GM10847 (cell line): ENCODE data around the gene SOWAHA.

Experiments used
- POLR2A ChIP-seq: IDR thresholded peaks from 2 replicates; pipeline ENCODE4 v1.6.1; 2011; ENCODE audit not compliant: insufficient read length; ENCODE audit errors: extremely low read depth

SOWAHA gene

DNA sequence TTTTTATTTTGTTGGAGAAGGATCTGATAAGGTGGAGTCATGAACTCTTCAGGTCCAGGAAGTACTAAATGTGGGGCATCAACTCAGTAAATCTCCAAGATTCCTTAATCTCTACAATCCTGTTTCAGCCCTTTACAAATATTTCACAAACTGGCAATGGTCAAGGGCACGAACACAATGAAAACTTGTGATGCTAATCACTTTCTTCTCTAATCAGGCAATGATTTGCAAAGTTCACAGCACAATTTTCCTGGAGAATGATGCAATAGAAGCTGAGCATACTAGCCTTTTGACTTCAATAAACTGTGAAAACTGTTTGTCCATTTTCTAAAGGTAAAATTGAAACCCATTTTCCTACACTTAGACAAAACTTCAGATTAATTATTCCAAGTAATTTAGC, 36.2 kb downstream of the SOWAHA start:
- no peak for TF ChIP-seq POLR2A

DNA sequence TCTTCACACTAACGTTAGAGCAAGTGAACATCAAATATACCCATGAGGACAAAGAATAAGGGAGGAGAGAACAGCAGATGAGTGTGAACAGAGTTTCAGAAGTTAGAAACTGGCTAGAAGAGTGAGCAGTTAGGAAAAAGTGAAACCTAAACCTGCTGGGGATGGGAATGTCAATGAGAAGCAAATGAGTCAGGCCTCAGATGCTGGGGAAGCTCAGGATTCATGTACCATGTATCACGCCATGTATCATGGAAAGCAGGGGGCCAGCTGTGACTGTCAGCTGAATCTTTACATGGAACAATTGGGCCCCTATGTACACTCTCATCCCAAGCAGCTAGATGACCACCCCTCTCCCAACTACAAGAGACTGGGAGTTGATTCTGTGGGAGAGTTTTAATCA, 37.0 kb downstream of the SOWAHA start:
- TF ChIP-seq POLR2A = no peak

DNA sequence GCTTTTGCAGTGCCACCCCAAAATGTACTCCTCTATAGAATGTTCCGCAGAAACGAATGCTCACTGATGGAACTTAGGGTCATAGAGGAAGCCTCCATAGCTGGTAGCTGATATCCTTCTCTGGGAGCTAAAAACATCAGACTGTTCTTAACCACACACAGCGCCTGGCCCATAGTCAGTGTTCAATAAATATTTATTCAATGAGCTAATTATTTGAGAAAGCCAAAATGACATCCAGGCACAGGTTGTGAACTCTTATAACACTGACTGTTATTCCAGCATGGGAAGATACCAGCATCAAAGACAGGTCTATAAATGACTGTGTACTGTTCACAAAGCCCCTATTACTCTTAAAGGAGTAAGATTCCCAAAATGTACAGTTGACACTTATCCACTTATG, 40.2 kb downstream of the SOWAHA start:
- no peak for TF ChIP-seq POLR2A

DNA sequence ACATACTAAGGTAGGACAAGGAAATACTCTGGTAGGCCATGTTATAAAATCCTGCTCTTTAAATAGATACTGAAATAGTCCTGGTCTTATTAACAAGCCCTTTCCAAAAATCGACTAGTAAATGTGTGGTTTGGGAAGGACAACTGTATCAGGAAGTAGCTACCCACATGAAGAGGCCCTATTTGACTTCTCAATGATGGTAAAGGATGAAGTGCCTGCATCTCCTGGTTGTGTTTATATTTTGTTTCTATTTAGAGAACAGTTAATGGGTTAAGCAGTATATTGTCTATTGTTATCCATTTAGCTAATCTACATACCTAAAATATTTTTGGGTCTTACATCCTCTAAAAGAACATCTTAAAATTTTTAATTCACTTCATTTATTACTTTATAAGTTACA, 40.7 kb downstream of the SOWAHA start:
- no peak for TF ChIP-seq POLR2A

DNA sequence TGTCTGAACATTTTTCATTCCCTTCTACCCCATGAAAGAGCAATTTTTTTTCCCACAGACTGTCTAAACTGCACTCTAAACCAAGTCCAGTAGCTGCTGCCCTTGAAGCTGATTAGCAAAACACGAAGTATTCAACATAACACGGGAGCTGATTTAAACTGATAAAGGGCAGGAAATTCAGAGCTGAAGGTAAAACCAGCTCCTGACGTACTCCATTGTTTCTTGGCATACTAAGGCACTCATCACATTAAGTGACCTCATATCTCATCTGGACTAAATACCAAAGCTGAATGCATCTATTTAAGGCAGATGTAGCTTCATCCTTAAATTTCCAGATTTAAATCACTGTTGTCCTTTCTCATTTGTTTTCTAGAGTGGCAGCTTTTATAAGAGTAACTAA, 41.2 kb downstream of the SOWAHA start:
- no peak for TF ChIP-seq POLR2A

DNA sequence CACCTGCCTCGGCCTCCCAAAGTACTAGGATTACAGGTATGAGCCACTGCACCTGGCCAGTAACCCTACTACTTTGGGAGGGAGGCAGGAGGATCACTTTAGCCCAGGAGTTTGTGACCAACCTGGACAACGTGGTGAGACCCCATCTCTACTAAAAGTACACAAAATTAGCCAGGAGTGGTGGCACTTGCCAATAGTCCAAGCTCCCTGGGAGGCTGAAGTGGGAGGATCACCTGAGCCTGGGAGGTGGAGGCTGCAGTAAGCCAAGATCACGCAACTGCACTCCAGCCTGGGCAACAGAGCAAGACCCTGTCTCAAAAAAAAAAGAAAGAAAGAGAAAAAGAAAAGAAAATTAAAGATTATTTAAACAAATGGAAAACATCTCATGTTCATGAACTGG, 42.9 kb downstream of the SOWAHA start:
- TF ChIP-seq POLR2A = no peak

DNA sequence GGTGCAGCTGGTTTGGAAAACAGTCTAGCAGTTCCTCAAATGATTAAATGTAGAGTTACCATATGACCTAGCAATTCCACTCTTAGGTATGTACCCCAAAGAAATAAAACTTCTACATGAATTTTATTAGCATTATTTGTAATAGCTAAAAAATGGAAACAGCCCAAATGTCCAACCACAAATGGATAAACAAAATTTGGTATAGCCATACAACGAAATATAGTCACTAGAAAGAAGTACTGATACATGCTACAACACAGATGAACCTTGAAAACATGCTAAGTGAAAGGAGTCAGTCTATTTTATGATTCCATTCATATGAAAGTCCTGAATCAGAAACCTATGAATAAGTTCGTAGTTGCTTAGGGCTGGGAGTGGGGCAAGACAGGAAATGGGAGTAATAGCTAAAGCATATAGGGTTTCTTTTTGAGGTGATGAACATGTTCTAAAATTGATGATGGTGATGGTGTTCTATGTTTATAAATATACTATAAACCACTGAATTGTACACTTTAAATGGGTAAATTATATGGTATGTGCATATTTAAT, 46.9 kb downstream of the SOWAHA start:
- no peak for TF ChIP-seq POLR2A

DNA sequence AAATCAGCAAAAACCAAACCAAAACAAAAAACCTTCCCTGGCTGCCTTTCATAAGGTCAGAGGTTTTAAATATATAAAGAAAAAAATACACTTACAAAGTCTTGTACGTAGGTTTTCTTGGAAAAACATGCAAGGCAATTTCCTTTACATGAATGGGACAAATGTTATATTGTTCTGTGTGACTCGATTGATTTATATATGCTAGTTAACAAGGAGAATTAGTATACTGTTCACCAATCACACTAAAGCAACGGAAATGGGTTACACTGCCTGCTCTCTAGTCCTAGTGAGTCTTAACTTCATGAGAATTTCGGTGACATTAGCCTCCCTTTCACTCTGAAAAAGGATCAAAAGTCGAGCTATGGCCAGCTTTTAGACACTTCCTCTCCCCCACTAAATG, 47.6 kb downstream of the SOWAHA start:
- TF ChIP-seq POLR2A = no peak

DNA sequence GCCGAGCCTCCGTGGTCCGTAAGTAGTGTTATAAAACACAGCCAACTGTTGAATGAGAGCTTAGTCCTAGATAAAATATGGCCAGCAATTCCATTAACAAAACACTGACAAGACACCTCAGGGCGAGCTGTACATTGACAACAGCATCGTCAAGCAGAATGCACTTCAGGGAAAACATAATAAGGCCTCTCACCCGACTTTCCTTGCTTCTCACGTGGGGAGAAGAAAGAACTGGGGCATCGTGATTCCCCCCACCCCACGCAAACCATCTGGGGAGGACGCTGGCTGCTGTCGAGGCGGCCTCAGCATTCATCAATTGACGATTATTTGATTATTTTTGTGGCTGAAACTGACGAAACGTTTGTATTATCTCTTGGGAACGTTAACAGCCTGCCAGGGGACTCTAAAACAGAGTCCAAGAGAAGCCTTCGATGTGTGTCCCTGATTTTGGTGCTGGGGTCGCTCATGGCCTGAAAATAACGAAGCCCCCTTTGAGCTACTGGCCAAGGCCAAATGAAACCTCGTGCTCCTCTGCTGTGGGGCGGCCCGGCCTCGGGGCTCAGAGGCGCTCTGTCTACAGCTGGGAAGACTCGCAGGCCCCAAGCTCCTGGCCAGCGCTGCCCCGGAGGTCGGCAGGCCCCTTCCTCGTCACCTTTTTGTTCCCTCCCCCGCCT, 52.7 kb downstream of the SOWAHA start:
- TF ChIP-seq POLR2A = no peak
